Pancreas (tissue), 10 donors: ENCODE measurements around the gene IRAK2. TPM values are rescaled to one million over a fixed set of nuclear protein-coding genes. Genes with fewer than 3 reads are reported as not detected.

Experiments used
- ATAC-seq, 4 donors: fragments of 200-7000 bp; cut with Tn5 transposase; one replicate each; pipeline versions ENCODE4 v1.8.0 to v1.9.1; 2020; ENCODE audit warnings: mild to moderate bottlenecking in 4 of 4, moderate library complexity in 4 of 4
- DNase-seq, 6 donors: peaks; one replicate each; pipeline ENCODE4 v3.0.0-alpha.2; 2020
- FAIRE-seq: peaks from 2 replicates; lab custom pipeline; 2012; peaks lifted over from hg19 to GRCh38; lab: Jason Lieb, UNC
- H3K27ac ChIP-seq, 4 donors: fragments of 200-600 bp; sonication (generic); 1 replicate in 3 of 4; 2 replicates in 1 of 4; pipeline versions ENCODE4 v1.5.0 to v1.8.0; 2020
- H3K27me3 ChIP-seq, 4 donors: fragments of 200-600 bp; one replicate each; pipeline ENCODE4 v1.8.0; 2021
- H3K36me3 ChIP-seq, 3 donors: fragments of 200-600 bp; sonication (generic) in 1 of 3; one replicate each; pipeline versions ENCODE4 v1.5.0 to v1.8.0; 2020 to 2021
- H3K4me1 ChIP-seq, 3 donors: fragments of 200-600 bp; one replicate each; pipeline ENCODE4 v1.8.0; 2021
- H3K4me3 ChIP-seq, 4 donors: fragments of 200-600 bp; sonication (generic) in 2 of 4; one replicate each; pipeline versions ENCODE4 v1.5.0 to v1.8.0; 2020 to 2021
- H3K9me3 ChIP-seq, 4 donors: fragments of 200-600 bp; one replicate each; pipeline ENCODE4 v1.8.0; 2021
- WGBS, 2 donors: extraction: QIAGEN DNeasy Blood & Tissue Kit; methylation state at CpG; one replicate each; pipeline ENCODE4 v1.1.7; 2013; 5-methylcytosine and 5-hydroxymethylcytosine counted together
- intact Hi-C, 3 donors: fragments of 100-400 bp; cut with DNase I; formaldehyde crosslinking; loops; one replicate each; pipeline versions ENCODE4 v1.11.1 to v1.14.2; 2022
- polyA plus RNA-seq, 2 donors: library from polyadenylated mRNA; stranded (reverse); fragments of 200-250 nt; gene quantifications; one replicate each; pipeline ENCODE4 v1.2.3, GENCODE V29; 2013
- total RNA-seq, 6 donors: library from RNA; stranded (reverse); fragmentation: NEBNext Ultra II Directional in 4 of 6; extraction: Animal tissue kit (Norgen Biotek cat#: 25700) in 4 of 6; gene quantifications; one replicate each; pipeline versions ENCODE4 v1.2.1 to v1.2.4, GENCODE V29; 2021 to 2023
- TF ChIP-seq, protein P1 (sequence below), 4 donors: fragments of 200-600 bp; sonication (generic) in 3 of 4; IDR thresholded peaks; one replicate each; pipeline versions ENCODE4 v1.5.0 to v1.8.0; 2021; ENCODE audit warnings: antibody characterized with exemption in 4 of 4
- donor health status: healthy with polysubstance abuse.
- donor health status: DM: no; HTN: no; CAD: no; lungs with moderate emphysema.
- donor health status: DM: no; HTN: no; CAD: no.
- donor health status: control.
- donor health status: control.
- donor health status: Bipolar disorder and iron deficiency.
- donor health status: DM: yes; HTN: yes; CAD: no.
- donor health status: DM: no; HTN: no; CAD: no.
- donor health status: DM: no; HTN: no; CAD: no.
- donor health status: DM: yes; HTN: yes; CAD: no.

IRAK2 gene
- total and polyA plus RNA-seq, 8 donors: 0.74 to 5.4 (median 1.2) TPM

DNA sequence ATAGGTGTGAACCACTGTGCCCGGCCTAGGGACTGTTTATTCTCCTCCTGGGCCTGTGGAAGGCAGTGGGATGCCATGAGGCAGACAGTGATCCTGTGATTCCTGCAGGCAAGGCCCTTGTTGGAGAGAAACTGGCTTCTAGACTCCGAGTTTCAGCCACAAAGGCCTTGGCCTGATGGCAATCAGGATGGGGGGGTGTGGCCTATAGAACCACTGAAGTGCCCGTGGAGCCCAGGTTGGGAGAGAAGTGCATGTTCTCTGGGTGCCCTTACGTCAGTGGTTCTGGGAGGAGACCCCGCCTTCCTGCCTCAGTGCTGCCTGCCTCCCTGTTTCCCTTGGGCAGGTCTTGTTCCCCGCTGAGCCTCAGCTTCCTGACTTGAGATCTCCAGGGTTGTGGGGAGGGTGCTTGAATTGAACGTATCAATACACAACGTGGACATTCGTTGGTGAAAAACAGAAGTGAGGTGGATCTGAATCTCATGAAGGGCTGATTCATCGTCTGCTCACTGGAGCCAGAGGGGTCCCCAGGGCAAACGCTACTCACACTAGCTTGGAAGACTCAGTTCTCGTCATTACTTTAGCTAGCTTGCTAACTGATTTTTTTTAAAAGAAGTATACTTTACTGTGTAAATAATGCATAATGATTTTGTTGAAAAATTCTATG is 31.8 kb downstream of the IRAK2 start:
- intact Hi-C loops: no loop called here
- TF ChIP-seq, protein P1, sequence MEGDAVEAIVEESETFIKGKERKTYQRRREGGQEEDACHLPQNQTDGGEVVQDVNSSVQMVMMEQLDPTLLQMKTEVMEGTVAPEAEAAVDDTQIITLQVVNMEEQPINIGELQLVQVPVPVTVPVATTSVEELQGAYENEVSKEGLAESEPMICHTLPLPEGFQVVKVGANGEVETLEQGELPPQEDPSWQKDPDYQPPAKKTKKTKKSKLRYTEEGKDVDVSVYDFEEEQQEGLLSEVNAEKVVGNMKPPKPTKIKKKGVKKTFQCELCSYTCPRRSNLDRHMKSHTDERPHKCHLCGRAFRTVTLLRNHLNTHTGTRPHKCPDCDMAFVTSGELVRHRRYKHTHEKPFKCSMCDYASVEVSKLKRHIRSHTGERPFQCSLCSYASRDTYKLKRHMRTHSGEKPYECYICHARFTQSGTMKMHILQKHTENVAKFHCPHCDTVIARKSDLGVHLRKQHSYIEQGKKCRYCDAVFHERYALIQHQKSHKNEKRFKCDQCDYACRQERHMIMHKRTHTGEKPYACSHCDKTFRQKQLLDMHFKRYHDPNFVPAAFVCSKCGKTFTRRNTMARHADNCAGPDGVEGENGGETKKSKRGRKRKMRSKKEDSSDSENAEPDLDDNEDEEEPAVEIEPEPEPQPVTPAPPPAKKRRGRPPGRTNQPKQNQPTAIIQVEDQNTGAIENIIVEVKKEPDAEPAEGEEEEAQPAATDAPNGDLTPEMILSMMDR (IDR thresholded peaks at IDR 0.05): no peak
- DNase-seq (no peak), ATAC-seq (no peak), FAIRE-seq (no peak)
- peaks cover 9 to 30% (median 20%) of the 10 kb centered on the region in 3 donors for H3K4me1 ChIP-seq
- H3K4me3 ChIP-seq: no peak overlapping the region
- WGBS, 2 donors: 78 to 87% methylated on average over 12 of the region's 12 CpGs
- no peaks in the 10 kb centered on the region for H3K9me3 ChIP-seq
- no peaks in the 10 kb centered on the region for H3K36me3 ChIP-seq
- H3K27ac ChIP-seq: no peak overlapping the region
- H3K27me3 ChIP-seq: no peaks in the 10 kb centered on the region

DNA sequence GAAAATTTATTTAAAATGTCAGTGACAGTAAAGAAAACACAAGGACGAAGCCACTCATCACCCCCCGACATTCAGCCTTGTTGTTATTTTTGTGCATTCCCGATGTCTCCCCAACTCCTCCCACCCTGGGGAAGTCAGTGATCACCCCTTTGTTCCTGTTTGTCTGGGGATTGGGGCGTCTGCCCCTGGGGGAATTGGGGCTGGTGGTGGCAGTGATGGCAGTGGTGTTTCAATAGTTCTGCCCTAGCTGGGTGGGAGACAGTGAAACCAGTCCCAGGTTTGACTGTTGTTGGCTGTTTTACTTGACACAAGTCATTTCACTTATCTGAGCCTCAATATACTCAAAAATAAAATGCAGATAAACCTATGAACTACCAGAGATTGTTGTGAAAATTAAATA is 33.5 kb downstream of the IRAK2 start:
- no peaks in the 10 kb centered on the region for H3K36me3 ChIP-seq
- H3K9me3 ChIP-seq: no peaks in the 10 kb centered on the region
- peaks cover 3 to 17% (median 8%) of the 10 kb centered on the region in 3 donors for H3K4me1 ChIP-seq
- no peaks in the 10 kb centered on the region for H3K27me3 ChIP-seq
- ATAC-seq (no peak), FAIRE-seq (no peak), DNase-seq (no peak)
- WGBS, 2 donors: 81% methylated on average over 4 of the region's 4 CpGs
- no peak overlapping the region for H3K27ac ChIP-seq
- no peak overlapping the region for H3K4me3 ChIP-seq
- TF ChIP-seq, protein P1 (IDR thresholded peaks at IDR 0.05): no peak
- intact Hi-C loops: no loop called here

DNA sequence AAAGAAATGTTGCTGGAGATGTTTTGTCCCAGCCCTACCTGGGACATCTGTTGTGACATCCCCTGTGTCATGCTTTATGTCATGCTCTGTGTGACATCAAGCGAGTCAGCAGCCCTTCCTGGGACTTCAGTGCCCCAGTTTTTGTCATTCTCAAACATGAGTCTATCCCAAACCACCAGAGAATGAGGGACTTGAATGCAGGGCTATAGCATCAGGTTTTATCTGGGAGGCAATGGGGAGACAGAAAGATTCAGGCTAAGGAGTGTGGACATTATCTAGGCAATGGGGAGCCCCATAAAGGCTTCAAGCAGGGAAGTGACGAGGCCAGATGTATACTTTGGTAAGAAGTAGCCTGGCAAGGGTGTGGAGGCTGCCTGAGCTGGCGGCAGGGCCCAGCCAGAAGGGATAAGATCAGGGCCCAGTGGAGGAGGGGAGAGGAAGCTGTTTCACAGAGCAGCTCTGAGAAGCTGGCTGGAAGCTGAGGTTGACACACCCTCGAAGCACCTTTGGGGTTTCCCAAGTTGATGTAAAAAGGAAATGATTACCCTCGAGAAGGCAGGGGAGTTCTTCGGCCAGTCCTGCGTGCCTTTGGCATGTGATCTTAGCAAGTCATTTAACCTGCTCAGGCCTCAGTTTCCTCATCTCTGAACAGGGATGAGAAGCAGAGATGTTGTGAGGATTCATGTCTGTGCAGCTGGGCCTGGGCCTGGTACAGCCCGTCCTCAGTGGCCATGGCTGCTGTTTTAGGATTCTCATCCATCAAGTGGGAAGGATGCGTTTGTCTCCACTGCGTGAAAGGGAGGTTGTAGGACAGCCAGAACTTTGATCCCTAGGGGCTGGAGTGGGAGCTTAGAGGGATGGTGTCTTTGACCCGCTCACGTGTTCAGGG is 34.3 kb downstream of the IRAK2 start:
- WGBS, 2 donors: 70 to 75% methylated on average over 12 of the region's 12 CpGs
- Histone ChIP-seq H3K27me3 (no peaks in the 10 kb centered on the region), H3K9me3 (no peaks in the 10 kb centered on the region), H3K27ac (peak overlapping the region in 2 of 4 donors; percentile 37 to 50), H3K4me1 (peaks cover 4 to 19% (median 7%) of the 10 kb centered on the region in 3 donors), H3K36me3 (no peaks in the 10 kb centered on the region), H3K4me3 (no peak overlapping the region)
- FAIRE-seq: no peak
- peak in 3 of 4 donors; percentile 17 to 74 (median 64) for ATAC-seq
- intact Hi-C loops: no loop called here
- TF ChIP-seq, protein P1 (IDR thresholded peaks at IDR 0.05): no peak
- DNase-seq: peak in 1 of 6 donors; percentile 39

DNA sequence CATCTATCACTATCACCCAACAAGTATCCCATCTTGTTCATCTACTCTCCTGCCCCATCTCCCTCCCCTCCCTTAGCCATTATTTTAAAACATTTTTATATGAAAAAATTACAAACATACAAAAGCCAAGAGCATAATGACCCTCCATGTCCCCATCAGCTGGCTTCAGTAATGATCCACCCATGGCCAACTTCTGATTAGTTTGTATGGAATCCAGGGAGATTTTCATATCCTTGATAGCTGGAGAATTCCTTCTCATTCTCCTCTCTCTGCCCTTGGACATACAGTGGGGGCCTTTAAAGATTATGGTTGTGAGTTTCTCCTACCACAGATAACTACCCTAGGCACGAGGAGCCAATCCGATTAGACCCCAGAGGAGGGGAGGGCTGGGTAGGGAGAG is 40.2 kb downstream of the IRAK2 start:
- FAIRE-seq: no peak
- peak overlapping the region in 2 of 4 donors; percentile 33 to 66 for H3K27ac ChIP-seq
- 94 to 96% methylated on average over 2 of the region's 2 CpGs for WGBS, 2 donors

More for the DNA sequence above, 40.2 kb downstream of the IRAK2 start:
- TF ChIP-seq, protein P1 (IDR thresholded peaks at IDR 0.05): no peak
- ATAC-seq: no peak
- no peaks in the 10 kb centered on the region for H3K27me3 ChIP-seq
- no peaks in the 10 kb centered on the region for H3K36me3 ChIP-seq
- no peaks in the 10 kb centered on the region for H3K9me3 ChIP-seq
- no peak overlapping the region for H3K4me3 ChIP-seq
- H3K4me1 ChIP-seq: peaks cover 10 to 19% (median 15%) of the 10 kb centered on the region in 3 donors
- no peak for DNase-seq
- intact Hi-C loops: no loop called here
